Activated CD4-positive, alpha-beta T cell treated with anti-CD3 and anti-CD28 coated beads, Interleukin-2, Interleukin-6, amounts not matched to agents 100 ng/mL and 50 ng/mL, durations not matched to agents 16 hours and 8 hours (primary cell): ENCODE measurements around the gene EVA1A.

ENCODE experiments used
- DNase-seq: peaks from one replicate; pipeline ENCODE4 v3.0.0-alpha.2; 2020

EVA1A gene, protein sequence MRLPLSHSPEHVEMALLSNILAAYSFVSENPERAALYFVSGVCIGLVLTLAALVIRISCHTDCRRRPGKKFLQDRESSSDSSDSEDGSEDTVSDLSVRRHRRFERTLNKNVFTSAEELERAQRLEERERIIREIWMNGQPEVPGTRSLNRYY

DNA sequence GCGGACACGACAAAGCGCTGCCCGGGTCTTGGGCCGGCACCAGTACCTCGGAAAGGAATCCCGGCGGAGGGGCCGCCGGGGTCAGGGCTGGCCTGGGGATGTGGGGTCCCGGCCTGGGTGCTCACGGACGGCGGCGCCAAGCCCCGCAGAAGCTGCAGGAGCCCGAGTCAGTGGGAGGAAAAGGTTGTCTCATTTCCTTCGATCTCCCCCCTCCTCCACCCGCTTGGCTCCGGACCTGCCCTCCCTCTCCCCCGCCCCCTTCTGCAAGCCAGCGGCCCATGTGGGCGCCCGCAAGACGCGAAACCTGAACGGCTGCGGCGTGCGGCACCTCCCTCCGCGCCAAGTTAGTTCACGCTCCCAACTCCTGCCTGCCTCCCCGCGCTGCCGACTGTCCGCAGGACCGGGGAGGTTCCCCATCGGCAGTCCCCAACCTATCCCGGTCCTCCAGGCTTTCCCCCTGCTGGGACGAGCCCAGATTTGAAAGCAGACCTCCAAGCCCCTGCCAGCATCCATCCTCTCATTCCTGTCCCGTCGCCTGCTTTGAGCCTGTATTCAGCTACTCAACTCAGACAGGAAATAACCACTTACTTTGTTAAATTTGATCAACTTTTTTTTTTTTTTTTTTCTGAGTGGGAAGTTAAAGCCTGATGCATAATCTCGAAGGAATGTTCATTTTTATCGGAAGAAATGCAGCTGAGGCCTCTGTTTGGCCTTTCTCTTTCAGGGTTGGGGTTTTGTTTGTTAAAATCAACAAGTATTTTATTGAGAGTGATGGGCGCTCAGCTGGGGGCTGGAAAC lies at the start of gene EVA1A:
Gene EVA1A (minus strand): TSS at position 172 of the 798 bp plus-strand sequence. CDS start 42,799 bp downstream, outside the sequence.
- DNase-seq: peak; percentile 26

DNA sequence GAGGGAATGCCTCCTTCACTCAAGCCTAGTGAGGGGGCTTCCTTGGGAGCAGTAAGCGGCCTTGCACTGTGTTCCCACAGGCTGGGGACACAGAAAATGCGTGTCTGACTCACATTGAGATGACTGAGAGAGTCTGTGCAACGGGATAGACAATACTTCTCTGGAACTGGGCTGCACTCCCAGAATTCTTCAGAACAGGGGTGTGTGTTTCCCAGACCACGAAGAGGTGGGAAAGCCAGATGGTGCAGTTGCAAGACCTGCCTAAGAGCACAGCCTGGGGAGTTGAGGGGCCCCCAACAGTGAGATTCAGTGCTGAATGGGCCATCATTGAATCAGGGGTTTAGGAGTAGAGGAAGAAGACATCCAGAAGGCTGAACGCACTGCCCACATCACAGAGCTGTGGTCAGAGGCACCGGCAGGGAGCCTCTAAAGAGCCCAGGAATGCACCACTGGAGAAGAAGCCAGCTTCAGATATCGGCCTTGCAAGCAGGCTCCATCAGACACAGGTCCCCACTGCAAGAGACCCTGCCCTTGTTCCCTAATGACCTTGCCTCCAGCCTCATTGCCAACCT lies 49.3 kb upstream of the EVA1A start:
- no peak for DNase-seq

DNA sequence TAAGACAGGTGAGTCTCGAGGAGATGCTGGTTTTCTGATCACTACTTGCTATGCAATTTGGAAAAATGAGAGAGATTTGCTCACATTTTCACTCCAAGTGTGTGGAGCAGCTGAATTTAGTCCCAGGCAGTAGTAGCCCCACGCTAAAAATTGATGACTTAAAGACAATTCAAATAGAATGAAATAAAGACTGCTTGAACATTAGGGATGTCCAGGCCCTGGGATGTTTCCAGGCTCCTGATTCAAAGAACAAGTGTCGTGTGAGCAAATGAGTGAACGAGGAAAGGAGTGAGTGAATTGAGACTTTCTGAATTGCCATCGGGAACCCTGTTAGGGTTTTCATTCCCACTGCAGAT lies 48.6 kb upstream of the EVA1A start:
- DNase-seq: no peak

DNA sequence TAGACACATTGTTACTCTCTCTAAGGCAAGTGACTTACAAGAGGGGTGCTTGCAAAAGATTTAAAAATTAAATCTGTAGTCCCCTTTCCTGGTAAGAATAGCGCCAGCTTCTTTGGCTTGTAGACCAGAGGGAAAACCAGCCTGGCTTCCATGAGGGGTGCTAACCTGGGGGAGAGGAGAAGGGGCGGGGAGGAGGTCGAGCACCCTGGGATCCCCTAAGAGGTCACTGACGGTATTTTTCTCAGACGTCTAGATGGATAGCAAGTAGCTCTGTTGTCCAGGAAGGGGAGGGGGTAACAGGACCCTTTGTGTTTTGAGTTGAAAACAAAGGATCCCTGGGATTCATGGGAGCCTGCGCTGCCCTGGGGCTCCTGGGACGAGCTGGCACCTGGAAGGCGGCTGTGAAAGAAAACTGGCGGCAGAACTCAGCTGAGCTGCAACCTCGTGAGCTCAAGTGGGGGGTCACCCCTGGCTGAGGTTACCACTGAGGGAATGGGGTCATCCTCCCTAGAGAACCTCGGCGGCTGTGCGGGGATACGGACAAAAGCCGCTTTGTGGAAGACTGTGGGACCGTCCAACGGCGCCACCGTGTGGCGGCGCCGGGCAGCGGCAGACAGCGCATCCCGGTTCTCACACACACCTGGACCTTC lies 48.1 kb upstream of the EVA1A start:
- peak; percentile 64 for DNase-seq

DNA sequence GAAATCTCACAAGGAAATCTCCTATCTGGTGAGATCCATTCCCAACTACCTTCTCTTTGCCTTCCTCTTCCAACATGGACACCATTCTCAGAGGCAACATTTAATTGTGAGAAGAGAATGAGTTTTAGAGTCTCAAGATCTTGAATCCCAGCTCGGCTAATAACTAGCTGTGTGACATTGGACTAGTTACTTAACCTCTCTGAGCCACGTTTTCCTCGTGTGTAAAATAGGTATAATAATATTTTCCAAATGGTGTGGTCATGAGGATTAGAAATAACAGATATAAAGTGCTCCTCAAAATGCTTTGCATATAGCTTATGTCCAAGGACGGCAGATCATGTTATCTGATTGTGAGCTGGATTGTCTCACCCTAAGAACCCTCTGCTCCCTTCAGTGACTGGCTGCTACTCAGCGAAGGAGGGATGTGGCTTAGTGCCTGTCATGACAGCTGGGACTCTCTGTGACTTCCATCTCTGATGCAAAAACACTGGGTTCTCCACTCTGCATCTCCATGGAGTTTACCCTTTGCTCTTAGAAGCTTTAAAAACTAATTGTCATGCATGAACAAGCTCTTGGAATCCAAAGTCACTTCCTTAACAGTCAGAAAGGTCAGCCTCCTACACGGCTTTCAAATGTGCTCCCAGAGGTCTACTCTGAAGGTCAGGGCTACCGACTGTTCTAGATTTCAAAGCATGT lies 47.4 kb upstream of the EVA1A start:
- no peak for DNase-seq

DNA sequence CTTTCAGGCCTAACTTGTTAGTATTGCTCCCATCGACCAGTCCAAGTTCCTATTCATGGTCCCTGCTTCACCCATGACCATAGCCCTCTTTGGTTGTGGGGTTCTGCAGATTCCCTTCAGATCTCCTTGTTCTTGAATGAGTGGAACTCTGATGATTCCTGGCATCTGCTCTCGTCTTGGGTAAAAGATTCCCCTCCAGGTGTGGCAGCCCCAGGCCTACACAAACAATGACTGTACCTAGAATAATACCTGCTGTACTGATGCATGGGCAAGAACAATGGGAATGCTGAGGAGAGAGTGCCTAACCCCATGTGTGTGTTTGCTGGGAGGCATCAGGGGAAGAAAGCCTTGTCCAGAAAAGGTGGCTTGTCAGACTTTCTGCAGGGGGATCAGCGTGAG lies 46.7 kb upstream of the EVA1A start:
- no peak for DNase-seq

DNA sequence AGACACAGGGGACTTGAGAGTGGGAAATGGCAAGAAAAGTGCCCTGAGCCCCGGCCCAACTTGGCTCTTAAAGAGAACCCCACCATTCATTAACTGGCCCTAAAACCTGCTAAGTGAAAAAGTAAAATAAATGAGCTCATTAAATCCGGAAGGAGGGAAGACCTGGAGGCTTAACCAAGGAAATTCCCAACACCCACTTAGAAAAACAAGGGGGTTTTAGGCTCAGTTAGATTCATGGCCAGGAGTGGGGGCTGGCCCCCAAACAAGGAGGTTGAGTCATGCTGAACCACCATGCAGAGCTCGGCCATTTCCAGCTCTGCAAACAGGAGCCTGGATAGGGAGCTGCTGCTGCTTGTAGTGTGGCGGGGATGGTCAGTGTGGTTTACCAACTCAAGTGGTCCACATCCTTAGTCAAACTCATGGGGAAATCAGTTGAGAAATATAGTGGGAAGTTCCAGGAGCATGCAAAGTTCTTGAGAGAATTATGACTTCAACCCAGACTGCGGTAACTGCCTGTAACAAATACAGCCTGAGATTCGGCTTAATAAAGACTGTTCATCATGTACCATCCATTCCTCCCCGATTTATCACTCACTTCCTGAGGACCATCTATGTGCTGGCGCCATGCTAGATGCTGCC lies 46.1 kb upstream of the EVA1A start:
- DNase-seq: no peak

DNA sequence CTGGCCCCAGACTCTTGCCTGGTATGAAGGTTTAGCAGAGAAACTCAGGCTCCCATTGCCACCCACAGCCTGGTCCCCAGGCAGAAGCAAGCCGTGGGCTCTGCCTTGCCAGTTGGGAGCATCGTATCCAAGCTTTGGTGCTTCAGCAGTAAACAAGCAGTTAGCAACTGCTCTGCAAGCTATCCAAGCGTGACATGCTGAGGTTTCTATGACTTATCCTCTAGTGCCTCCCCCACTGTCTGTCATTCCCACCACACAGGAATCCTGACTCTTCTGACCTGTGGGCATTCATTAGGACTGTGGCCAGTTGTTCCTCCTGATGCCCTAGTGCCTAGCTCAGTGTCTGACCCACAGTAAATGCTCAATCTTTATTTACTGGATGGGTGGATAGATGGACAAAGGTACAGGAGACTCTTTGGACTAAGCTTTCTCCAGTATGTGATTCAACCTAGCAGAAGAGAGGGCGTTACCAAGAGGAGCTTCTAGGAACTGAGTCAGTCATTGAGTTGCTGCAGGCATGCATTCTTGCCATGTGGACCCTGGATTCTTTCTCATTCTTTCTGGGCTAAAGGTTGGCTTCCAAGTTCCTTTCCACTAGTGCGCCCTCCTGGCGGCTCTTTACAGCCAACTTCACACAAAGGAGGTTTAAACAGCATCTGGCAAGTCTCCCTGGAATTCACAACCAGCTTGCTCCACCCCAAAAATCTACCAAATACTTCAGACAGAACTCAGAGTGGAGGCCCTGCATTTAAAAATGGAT lies 45.2 kb upstream of the EVA1A start:
- DNase-seq: no peak

DNA sequence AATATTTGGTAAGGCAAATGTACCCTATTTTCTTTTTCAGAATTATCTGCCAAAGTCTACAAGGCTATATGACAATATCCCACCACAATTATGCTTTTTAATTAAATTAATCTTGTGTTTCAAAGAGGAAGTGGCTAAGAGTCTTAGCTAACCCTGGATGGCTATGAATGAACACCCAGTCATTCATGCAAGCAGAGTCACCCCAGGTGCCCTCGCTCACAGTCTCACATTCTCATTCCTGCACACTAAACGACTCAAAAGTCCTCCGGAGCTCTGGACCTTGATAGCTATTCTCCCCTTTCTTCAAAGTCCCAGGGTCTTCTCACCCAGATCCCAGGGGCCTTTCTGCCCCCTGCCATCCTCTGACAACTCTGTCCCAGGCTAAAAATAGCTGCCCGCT lies 43.7 kb upstream of the EVA1A start:
- no peak for DNase-seq

DNA sequence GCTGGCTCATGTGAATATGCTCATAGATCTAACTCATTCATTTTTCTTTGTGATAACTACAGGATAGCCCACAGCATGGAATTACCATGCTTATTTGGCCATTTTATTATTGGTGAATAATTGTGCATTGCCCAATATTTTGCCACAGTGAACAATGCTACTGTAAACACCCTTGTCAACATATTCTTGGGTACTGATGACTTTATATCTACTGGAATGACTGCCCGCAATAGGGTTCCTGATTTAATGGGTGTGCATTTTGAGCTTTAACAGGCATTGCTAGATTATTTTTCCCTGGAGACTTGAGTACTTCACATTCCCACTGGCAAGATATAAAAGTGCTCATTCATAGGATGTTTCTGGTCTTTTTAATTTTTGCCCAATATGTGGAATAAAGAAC lies 42.7 kb upstream of the EVA1A start:
- DNase-seq: no peak

DNA sequence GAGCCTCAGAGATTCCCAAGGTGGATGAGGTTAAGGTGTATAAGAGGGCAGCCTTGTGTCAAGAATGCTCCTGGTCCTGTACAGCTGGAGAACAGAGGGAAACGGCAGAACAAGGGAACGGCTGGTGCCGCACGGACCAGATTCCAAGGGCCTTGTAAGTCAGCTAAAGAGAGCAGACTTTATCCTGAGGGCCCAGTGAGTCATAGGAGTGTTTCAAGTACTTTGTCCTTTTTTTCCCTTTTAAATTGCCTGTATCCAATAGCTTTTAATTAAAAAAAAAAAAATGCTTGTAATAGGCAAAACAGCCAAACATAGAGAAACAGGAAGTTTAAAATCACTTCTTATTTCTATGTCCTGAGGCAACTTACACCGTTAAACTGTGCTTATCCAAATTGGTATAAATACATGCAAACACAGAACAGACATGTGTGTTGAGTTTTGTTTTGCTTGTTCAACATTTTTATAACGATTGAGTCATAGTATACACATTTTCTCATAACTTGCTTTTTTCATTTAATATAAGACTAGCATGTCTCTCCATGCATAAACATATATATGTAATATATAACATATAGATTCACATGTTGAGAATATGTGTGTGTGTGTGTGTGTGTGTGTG lies 42.1 kb upstream of the EVA1A start:
- no peak for DNase-seq

DNA sequence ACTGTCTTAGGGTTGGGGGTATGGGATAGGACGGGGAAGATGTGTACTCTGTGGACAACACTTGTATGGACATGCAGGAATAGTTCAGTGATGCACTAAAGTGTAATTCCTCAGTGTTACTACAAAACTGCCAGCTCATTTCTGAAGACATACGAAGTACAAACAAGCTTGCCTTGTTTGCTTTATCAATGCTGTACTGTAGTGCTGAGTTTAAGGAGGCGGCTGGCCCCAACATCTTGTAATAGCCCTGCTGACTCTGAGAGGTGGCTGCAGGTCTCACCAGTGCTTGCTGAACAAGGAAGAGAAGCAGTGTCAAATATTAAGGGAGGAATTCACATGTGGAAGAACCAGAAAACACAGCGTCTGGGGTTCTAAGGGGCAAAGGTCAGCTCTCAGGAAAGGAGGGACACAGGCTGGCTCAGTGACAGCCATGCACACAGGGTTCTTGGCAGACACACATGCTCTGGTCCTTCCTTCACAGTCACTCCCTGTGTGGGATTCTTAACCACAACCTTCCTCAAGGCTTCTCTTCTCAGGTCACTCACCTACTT lies 39.8 kb upstream of the EVA1A start:
- DNase-seq: no peak

DNA sequence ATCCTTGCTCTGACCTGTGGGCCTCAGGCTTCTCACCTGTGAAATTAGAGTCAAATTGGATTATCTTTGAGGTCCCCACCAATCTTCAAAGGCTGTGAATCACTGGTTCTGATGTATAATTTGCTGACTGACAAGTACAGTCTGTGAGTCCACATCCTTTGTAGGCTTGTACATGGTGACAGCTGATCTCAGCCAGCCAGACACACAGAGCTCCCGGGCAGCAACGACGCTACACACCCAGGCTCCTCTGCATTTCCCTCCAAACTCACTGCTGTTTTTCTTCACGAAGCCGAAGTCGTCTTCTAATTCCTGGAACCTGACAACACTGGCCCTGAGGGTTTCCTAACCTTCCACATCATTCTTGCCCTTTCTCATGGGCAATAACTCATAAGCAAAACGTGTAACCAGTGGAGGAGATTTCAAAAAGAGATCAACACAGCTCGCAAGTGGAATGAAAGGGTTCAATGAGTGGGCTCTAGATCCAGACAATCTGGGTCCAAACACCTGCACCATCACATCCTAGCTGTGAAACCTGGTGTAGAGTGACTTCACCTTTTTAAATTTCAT lies 37.9 kb upstream of the EVA1A start:
- DNase-seq: no peak

DNA sequence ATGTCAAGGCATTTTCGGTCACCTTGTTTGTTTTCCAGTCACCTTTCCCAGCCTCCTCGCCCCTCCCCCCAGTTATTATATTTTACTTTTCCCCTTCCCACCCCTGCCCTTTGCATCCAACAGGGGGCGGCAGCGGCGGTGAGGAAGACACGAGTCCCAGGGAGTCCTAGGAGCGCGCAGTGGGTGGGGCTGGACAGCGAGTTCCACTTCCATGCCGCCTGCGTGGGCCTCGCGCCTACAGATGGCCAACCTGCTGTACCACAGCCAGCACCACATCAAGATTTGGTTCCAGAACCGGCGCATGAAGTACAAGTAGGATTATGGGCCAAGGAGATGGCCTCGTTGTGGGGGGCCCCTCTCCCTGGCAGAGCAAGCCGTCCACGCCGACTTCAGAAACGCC lies 37.2 kb upstream of the EVA1A start:
- no peak for DNase-seq

DNA sequence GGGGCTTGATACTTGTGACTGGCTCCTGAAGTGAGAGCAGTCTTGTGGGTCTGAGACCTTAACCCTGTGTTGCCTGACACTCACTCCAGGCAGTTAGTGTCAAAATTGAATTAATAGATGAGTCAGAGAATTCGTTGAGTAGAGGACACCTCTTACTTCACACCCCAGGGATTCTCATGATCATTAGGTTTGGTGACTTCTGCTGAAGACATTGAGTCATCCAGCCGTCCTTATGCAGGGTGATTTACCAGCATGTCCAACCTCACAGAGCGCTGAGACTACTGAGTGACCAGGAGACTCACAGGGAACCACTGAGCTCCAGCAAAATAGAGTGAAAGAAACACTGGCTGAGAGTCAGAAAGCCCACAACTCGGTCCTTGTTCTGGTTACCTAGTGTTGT lies 36.0 kb upstream of the EVA1A start:
- DNase-seq: no peak

DNA sequence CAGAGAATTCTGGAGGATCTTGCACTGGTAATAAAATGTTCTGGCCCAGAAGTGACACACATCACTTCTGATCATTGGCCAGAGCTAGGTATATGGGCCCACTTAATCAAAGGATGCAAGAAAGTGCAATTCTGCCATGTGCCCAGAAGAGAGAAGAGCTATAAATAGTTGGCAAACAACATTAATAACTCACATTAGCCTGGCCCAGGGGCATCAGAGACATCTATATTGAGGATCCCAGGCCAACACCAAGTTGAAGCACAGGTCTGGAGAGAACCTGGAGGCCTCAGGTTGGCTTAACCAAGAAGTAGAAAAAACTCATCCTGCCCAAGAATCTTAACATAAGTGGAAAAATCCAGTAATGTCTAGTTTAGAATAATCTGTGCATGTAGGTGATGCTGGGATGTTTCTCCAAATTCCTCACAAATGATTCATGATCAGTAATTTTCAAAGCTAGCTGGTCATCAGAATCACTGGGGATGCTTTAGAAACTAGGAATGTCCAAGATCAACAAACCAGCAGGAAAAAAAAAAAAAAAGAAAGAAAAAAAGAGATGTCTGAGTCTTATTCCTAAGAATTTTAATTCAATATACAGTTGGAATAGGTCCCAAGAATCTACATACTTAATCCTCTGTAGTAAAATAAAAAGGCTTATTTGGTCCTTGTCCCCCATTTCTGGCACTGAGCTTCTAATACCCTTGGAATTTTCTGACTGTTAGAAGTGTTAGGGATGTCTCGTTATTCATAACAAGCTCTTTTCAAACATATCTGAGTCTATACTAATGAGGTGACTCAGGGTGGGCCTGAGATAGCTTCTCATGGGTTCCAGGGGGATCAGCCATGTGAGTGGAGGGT lies 35.0 kb upstream of the EVA1A start:
- no peak for DNase-seq

DNA sequence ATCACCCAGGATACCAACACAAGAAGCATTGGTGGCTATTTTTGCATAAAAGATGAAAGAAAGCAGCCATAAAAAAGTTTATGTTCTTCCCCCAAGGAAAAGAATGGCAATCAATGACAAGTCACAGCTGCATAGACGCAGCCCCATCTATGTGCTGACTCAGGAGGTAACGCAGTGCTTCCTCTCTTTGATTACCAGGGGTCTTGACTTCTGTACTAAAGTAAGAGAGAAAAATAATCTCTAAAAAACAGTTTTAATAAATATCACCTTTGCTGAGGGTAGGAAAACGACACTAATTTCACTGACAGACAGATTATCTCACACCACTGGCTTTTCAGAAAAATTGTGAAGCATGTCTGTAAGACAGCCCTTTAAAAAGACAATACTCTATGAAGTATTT lies 33.9 kb upstream of the EVA1A start:
- DNase-seq: no peak

DNA sequence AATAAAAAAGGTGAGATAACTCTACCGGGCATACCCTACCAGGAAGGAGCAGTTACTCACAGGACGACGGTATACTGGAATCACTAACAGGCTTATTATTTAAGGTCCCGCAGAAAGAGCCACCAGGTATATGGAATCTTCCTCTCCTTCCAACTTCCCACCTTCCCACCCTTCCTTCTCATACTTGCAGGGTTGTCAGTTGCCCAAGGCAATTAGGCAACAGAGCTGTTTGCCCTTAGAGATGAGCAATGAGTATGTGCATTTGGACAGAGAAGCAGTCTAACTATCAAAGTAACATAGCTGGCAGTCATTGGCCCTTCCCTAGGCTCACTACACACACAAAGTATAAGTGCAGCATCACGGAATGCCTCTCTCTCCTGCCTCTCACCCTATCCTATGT lies 32.1 kb upstream of the EVA1A start:
- DNase-seq: no peak

DNA sequence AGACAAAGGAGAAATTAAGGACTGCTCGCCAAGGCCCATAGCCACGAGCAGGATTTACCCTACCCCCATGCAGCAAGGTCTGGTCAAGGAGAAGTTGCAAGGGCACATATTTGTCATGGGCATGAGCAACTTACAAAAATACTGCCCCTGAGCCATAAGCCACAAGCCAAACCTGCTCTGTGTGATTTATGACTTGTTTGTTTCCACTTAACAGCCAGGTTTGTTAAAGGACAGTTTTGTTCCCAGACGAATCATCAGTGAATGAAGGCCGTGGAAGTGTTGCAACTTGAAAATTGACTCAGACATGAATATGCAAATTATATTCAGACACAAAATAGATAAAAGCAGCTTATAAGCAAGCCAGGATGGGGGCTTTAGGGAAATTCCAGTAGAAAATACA lies 31.3 kb upstream of the EVA1A start:
- no peak for DNase-seq
